HepG2 (cell line): ENCODE results near the gene FAM20C.

Experiments
- RXRB ChIP-seq: IDR thresholded peaks from 2 replicates; pipeline ENCODE4 v1.6.1; 2016; ENCODE audit warnings: borderline replicate concordance, missing genetic modification reagents, missing compliant biosample characterization
- SP2 ChIP-seq: sonication (generic); formaldehyde crosslinking; IDR thresholded peaks from 2 replicates; pipeline ENCODE4 v1.5.1; 2020; ENCODE audit warnings: mild to moderate bottlenecking, missing genetic modification reagents
- ZNF138 ChIP-seq: sonication (generic); formaldehyde crosslinking; IDR thresholded peaks from 2 replicates; pipeline ENCODE4 v1.5.0; 2020; ENCODE audit warnings: mild to moderate bottlenecking, low read depth, missing genetic modification reagents
- TF ChIP-seq, protein P1 (sequence below): sonication (generic); formaldehyde crosslinking; IDR thresholded peaks from 2 replicates; pipeline ENCODE4 v1.5.0; 2020; ENCODE audit warnings: mild to moderate bottlenecking, missing genetic modification reagents
- TF ChIP-seq, protein P2 (sequence below), 2 experiments: IDR thresholded peaks; 2 replicates each; pipeline ENCODE4 v1.6.1; 2011 to 2012; ENCODE audit warnings: low read length in 2 of 2, borderline replicate concordance in 1 of 2, low read depth in 1 of 2, mild to moderate bottlenecking in 1 of 2, moderate library complexity in 1 of 2
- TF ChIP-seq, protein P3 (sequence below): sonication (generic); formaldehyde crosslinking; IDR thresholded peaks from 2 replicates; pipeline ENCODE4 v1.5.0; 2020; ENCODE audit warnings: mild to moderate bottlenecking, missing genetic modification reagents, moderate library complexity
- TF ChIP-seq, protein P4 (sequence below): IDR thresholded peaks from 2 replicates; pipeline ENCODE4 v1.6.1; 2012; ENCODE audit warnings: low read depth, low read length, improper control_type of control experiment

DNA sequence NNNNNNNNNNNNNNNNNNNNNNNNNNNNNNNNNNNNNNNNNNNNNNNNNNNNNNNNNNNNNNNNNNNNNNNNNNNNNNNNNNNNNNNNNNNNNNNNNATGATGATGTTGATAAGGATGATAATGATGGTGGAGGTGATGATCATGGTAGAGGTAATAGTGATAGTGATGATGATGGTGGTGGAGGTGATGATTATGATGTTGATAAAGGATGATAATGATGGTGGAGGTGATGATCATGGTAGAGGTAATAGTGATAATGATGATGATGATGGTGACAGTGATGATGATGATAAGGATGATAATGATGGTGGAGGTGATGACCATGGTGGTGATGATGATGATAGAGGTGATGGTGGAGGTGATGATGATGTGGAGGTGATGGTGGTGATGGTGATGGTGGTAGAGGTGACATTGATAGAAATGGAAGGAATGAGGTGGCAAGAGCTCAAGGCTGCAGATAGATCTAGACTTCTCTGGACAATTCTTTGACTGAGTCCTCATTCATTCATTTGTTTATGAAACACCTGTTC, 47.8 kb downstream of the FAM20C start:
- TF ChIP-seq, protein P1, sequence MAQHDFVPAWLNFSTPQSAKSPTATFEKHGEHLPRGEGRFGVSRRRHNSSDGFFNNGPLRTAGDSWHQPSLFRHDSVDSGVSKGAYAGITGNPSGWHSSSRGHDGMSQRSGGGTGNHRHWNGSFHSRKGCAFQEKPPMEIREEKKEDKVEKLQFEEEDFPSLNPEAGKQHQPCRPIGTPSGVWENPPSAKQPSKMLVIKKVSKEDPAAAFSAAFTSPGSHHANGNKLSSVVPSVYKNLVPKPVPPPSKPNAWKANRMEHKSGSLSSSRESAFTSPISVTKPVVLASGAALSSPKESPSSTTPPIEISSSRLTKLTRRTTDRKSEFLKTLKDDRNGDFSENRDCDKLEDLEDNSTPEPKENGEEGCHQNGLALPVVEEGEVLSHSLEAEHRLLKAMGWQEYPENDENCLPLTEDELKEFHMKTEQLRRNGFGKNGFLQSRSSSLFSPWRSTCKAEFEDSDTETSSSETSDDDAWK (CRISPR knock-in tag) = no peak
- TF ChIP-seq, protein P2, sequence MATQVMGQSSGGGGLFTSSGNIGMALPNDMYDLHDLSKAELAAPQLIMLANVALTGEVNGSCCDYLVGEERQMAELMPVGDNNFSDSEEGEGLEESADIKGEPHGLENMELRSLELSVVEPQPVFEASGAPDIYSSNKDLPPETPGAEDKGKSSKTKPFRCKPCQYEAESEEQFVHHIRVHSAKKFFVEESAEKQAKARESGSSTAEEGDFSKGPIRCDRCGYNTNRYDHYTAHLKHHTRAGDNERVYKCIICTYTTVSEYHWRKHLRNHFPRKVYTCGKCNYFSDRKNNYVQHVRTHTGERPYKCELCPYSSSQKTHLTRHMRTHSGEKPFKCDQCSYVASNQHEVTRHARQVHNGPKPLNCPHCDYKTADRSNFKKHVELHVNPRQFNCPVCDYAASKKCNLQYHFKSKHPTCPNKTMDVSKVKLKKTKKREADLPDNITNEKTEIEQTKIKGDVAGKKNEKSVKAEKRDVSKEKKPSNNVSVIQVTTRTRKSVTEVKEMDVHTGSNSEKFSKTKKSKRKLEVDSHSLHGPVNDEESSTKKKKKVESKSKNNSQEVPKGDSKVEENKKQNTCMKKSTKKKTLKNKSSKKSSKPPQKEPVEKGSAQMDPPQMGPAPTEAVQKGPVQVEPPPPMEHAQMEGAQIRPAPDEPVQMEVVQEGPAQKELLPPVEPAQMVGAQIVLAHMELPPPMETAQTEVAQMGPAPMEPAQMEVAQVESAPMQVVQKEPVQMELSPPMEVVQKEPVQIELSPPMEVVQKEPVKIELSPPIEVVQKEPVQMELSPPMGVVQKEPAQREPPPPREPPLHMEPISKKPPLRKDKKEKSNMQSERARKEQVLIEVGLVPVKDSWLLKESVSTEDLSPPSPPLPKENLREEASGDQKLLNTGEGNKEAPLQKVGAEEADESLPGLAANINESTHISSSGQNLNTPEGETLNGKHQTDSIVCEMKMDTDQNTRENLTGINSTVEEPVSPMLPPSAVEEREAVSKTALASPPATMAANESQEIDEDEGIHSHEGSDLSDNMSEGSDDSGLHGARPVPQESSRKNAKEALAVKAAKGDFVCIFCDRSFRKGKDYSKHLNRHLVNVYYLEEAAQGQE (IDR thresholded peaks at IDR 0.05; ENCODE audit: borderline replicate concordance in 1 of 2, low read depth in 1 of 2, low read length in 2 of 2) = no peak
- TF ChIP-seq ZNF138 (CRISPR knock-in tag) = no peak
- TF ChIP-seq, protein P3, sequence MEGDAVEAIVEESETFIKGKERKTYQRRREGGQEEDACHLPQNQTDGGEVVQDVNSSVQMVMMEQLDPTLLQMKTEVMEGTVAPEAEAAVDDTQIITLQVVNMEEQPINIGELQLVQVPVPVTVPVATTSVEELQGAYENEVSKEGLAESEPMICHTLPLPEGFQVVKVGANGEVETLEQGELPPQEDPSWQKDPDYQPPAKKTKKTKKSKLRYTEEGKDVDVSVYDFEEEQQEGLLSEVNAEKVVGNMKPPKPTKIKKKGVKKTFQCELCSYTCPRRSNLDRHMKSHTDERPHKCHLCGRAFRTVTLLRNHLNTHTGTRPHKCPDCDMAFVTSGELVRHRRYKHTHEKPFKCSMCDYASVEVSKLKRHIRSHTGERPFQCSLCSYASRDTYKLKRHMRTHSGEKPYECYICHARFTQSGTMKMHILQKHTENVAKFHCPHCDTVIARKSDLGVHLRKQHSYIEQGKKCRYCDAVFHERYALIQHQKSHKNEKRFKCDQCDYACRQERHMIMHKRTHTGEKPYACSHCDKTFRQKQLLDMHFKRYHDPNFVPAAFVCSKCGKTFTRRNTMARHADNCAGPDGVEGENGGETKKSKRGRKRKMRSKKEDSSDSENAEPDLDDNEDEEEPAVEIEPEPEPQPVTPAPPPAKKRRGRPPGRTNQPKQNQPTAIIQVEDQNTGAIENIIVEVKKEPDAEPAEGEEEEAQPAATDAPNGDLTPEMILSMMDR (CRISPR knock-in tag) = no peak
- TF ChIP-seq RXRB (CRISPR knock-in tag) = no peak
- TF ChIP-seq SP2 (CRISPR knock-in tag) = no peak
- TF ChIP-seq, protein P4, sequence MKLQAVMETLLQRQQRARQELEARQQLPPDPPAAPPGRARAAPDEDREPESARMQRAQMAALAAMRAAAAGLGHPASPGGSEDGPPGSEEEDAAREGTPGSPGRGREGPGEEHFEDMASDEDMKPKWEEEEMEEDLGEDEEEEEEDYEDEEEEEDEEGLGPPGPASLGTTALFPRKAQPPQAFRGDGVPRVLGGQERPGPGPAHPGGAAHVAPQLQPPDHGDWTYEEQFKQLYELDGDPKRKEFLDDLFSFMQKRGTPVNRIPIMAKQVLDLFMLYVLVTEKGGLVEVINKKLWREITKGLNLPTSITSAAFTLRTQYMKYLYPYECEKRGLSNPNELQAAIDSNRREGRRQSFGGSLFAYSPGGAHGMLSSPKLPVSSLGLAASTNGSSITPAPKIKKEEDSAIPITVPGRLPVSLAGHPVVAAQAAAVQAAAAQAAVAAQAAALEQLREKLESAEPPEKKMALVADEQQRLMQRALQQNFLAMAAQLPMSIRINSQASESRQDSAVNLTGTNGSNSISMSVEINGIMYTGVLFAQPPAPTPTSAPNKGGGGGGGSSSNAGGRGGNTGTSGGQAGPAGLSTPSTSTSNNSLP = no peak
